IMR-90 (cell line): ENCODE results near the gene IFI27L1. TPM values are rescaled to one million over a fixed set of nuclear protein-coding genes. Genes with fewer than 3 reads are reported as not detected.

Experiments used
- ATAC-seq: fragments of 200-7000 bp; cut with Tn5 transposase; 2 replicates; pipeline ENCODE4 v1.9.1; 2020; ENCODE audit warnings: low read depth, mild to moderate bottlenecking, moderate library complexity
- BruUV-seq: library from RNA; stranded (reverse); fragments of 400-500 nt; replicated peaks from 2 replicates; lab custom pipeline; 2021; lab: Mats Ljungman, UMichigan
- CTCF ChIA-PET: fragments of 300-600 bp; formaldehyde crosslinking; extraction: SDS; loops from one replicate; lab custom pipeline; 2021; ENCODE audit warnings: antibody characterized with exemption; lab: Yijun Ruan, JAX
- POLR2A ChIA-PET: fragments of 300-600 bp; sonication (Branson Sonifier 250); formaldehyde crosslinking; loops from one replicate; lab custom pipeline; 2022; ENCODE audit warnings: antibody characterized with exemption; ENCODE audit not compliant: unreplicated experiment; lab: Charles Lee
- DNase-seq: peaks from one replicate; pipeline ENCODE4 v3.0.0; 2013
- H2AFZ ChIP-seq: replicated peaks from 2 replicates; pipeline ENCODE3; 2013; ENCODE audit warnings: low read length, mild to moderate bottlenecking; ENCODE audit not compliant: poor library complexity
- H2AK5ac ChIP-seq: 2 replicates; pipeline ENCODE4 v1.6.1; 2013; ENCODE audit warnings: low read depth, low read length, inconsistent platforms
- H2AK9ac ChIP-seq: replicated peaks from 2 replicates; pipeline ENCODE3; 2013; ENCODE audit warnings: mild to moderate bottlenecking, low read depth, low read length, moderate library complexity; ENCODE audit not compliant: poor library complexity
- H2BK120ac ChIP-seq: 2 replicates; pipeline ENCODE4 v1.6.1; 2013; ENCODE audit warnings: low read depth, low read length, inconsistent platforms
- H2BK15ac ChIP-seq: 3 replicates; pipeline ENCODE4 v1.6.1; 2013; ENCODE audit warnings: low read depth, low read length, inconsistent platforms
- H2BK20ac ChIP-seq: 2 replicates; pipeline ENCODE4 v1.6.1; 2013; ENCODE audit warnings: low read depth, mild to moderate bottlenecking, inconsistent platforms, low read length, moderate library complexity
- H2BK5ac ChIP-seq: 2 replicates; pipeline ENCODE4 v1.6.1; 2013; ENCODE audit warnings: mild to moderate bottlenecking, low read depth, low read length, inconsistent platforms; ENCODE audit not compliant: poor library complexity, severe bottlenecking
- H3K14ac ChIP-seq: replicated peaks from 2 replicates; pipeline ENCODE4 v1.6.1; 2013; ENCODE audit warnings: low read depth, low read length, inconsistent platforms
- H3K18ac ChIP-seq: 2 replicates; pipeline ENCODE4 v1.6.1; 2013; ENCODE audit warnings: low read depth, low read length, control low read depth
- H3K23ac ChIP-seq: 2 replicates; pipeline ENCODE4 v1.6.1; 2013; ENCODE audit warnings: low read depth, low read length, inconsistent platforms
- H3K27ac ChIP-seq: 2 replicates; pipeline ENCODE4 v1.5.1; 2013; ENCODE audit warnings: mild to moderate bottlenecking, control low read depth, low read length; ENCODE audit not compliant: insufficient read depth
- H3K27me3 ChIP-seq: 2 replicates; pipeline ENCODE4 v1.6.1; 2013; ENCODE audit warnings: low read length; ENCODE audit not compliant: control insufficient read depth, insufficient read depth
- H3K36me3 ChIP-seq: 2 replicates; pipeline ENCODE4 v1.6.1; 2013; ENCODE audit warnings: low read length, mixed read lengths; ENCODE audit not compliant: control insufficient read depth, insufficient read depth
- H3K4ac ChIP-seq: 2 replicates; pipeline ENCODE4 v1.6.1; 2013; ENCODE audit warnings: low read depth, low read length, inconsistent platforms
- H3K4me1 ChIP-seq: 2 replicates; pipeline ENCODE4 v1.6.1; 2013; ENCODE audit warnings: low read length, mixed read lengths; ENCODE audit not compliant: control insufficient read depth, insufficient read depth
- H3K4me2 ChIP-seq: 2 replicates; pipeline ENCODE4 v1.6.1; 2013; ENCODE audit warnings: low read depth, mild to moderate bottlenecking, control low read depth, low read length, moderate library complexity
- H3K4me3 ChIP-seq: 2 replicates; pipeline ENCODE4 v1.5.1; 2013; ENCODE audit warnings: low read depth, mild to moderate bottlenecking, control low read depth, low read length, moderate library complexity; ENCODE audit not compliant: insufficient read depth
- H3K56ac ChIP-seq: 2 replicates; pipeline ENCODE4 v1.6.1; 2013; ENCODE audit warnings: low read length, inconsistent platforms; ENCODE audit not compliant: insufficient read depth; ENCODE audit errors: extremely low read depth
- H3K79me1 ChIP-seq, 2 experiments: 2 replicates each; pipeline ENCODE4 v1.6.1; 2013; ENCODE audit warnings: low read length in 2 of 2, inconsistent platforms in 1 of 2, low read depth in 1 of 2
- H3K9ac ChIP-seq: 2 replicates; pipeline ENCODE4 v1.6.1; 2013; ENCODE audit warnings: low read depth, low read length, control low read depth
- H3K9me1 ChIP-seq: 2 replicates; pipeline ENCODE4 v1.6.1; 2013; ENCODE audit warnings: low read length, inconsistent platforms; ENCODE audit not compliant: insufficient read depth
- H3K9me3 ChIP-seq: 2 replicates; pipeline ENCODE4 v1.6.1; 2013; ENCODE audit warnings: low read length; ENCODE audit not compliant: control insufficient read depth, insufficient read depth
- H4K20me1 ChIP-seq: 2 replicates; pipeline ENCODE4 v1.6.1; 2013; ENCODE audit warnings: low read length, inconsistent platforms; ENCODE audit not compliant: insufficient read depth
- H4K5ac ChIP-seq: 2 replicates; pipeline ENCODE4 v1.6.1; 2013; ENCODE audit warnings: mild to moderate bottlenecking, low read depth, low read length, control low read depth
- H4K8ac ChIP-seq, 2 experiments: 2 replicates each; pipeline ENCODE4 v1.6.1; 2013; ENCODE audit warnings: low read depth in 2 of 2, low read length in 2 of 2, control low read depth in 1 of 2, inconsistent platforms in 1 of 2
- H4K91ac ChIP-seq: 2 replicates; pipeline ENCODE4 v1.6.1; 2013; ENCODE audit warnings: low read depth, low read length, inconsistent platforms; ENCODE audit not compliant: insufficient read depth
- BHLHE40 ChIP-seq: fragments of 150-350 bp; IDR thresholded peaks from 2 replicates; pipeline ENCODE4 v1.6.1; 2016; ENCODE audit warnings: mild to moderate bottlenecking, low read depth, low read length
- CEBPB ChIP-seq: IDR thresholded peaks from 2 replicates; pipeline ENCODE4 v1.6.1; 2012; ENCODE audit warnings: low read depth, low read length, improper control_type of control experiment
- CHD1 ChIP-seq: IDR thresholded peaks from 2 replicates; pipeline ENCODE4 v1.6.1; 2012; ENCODE audit warnings: low read depth, low read length, improper control_type of control experiment
- FOS ChIP-seq: fragments of 150-350 bp; IDR thresholded peaks from 2 replicates; pipeline ENCODE4 v1.6.1; 2016; ENCODE audit warnings: low read depth, low read length
- MAFK ChIP-seq: IDR thresholded peaks from 2 replicates; pipeline ENCODE4 v1.6.1; 2012; ENCODE audit warnings: low read depth, low read length, improper control_type of control experiment
- MAZ ChIP-seq: IDR thresholded peaks from 2 replicates; pipeline ENCODE4 v1.6.1; 2012; ENCODE audit warnings: low read depth, mild to moderate bottlenecking, low read length, improper control_type of control experiment, moderate library complexity, borderline replicate concordance
- MXI1 ChIP-seq: IDR thresholded peaks from 2 replicates; pipeline ENCODE4 v1.6.1; 2012; ENCODE audit warnings: low read depth, mild to moderate bottlenecking, low read length, moderate library complexity, borderline replicate concordance
- NFE2L2 ChIP-seq: fragments of 150-350 bp; IDR thresholded peaks from 2 replicates; pipeline ENCODE4 v1.6.1; 2016; ENCODE audit warnings: low read depth, mild to moderate bottlenecking, low read length
- POLR2A ChIP-seq: IDR thresholded peaks from 2 replicates; pipeline ENCODE4 v1.6.1; 2012; ENCODE audit warnings: mild to moderate bottlenecking, low read depth, low read length
- RAD21 ChIP-seq: IDR thresholded peaks from 2 replicates; pipeline ENCODE4 v1.6.1; 2012; ENCODE audit warnings: low read length, improper control_type of control experiment
- RCOR1 ChIP-seq: IDR thresholded peaks from 2 replicates; pipeline ENCODE4 v1.6.1; 2012; ENCODE audit warnings: mild to moderate bottlenecking, low read length, improper control_type of control experiment; ENCODE audit not compliant: insufficient replicate concordance
- RFX5 ChIP-seq: IDR thresholded peaks from 2 replicates; pipeline ENCODE4 v1.8.0; 2012; ENCODE audit warnings: low read depth, mild to moderate bottlenecking, low read length, moderate library complexity
- SMC3 ChIP-seq: fragments of 150-350 bp; IDR thresholded peaks from 2 replicates; pipeline ENCODE4 v1.6.1; 2016; ENCODE audit warnings: low read depth, mild to moderate bottlenecking, antibody characterized with exemption, low read length, moderate library complexity
- WGBS, 2 experiments: methylation state at CpG; one replicate each; pipeline versions ENCODE4 v1.1.5 to v1.1.7; 2013; ENCODE audit warnings: missing lambda C conversion rate in 2 of 2; ENCODE audit not compliant: insufficient read length in 1 of 2; ENCODE audit errors: extremely low coverage in 2 of 2; 5-methylcytosine and 5-hydroxymethylcytosine counted together
- dilution Hi-C: fragments of 300-500 bp; cut with HindIII; formaldehyde crosslinking; loops from one replicate; pipeline ENCODE4 v1.14.3; 2018; ENCODE audit warnings: low sequenced_read_pairs; ENCODE audit not compliant: unreplicated experiment
- in situ Hi-C: fragments of 300-500 bp; cut with MboI; formaldehyde crosslinking; loops from 3 replicates; pipeline ENCODE4 v1.14.3; 2019; ENCODE audit warnings: low sequenced_read_pairs, inconsistent platforms, mixed read lengths
- intact Hi-C: fragments of 100-400 bp; cut with micrococcal nuclease; formaldehyde crosslinking; loops from 2 replicates; pipeline ENCODE4 v1.10.0; 2022
- polyA plus RNA-seq, 3 experiments: library from polyadenylated mRNA; depleted of rRNA; stranded (reverse); fragments of >200 nt; gene quantifications; 2 replicates each; pipeline ENCODE4 v1.2.3, GENCODE V29; 2012; ENCODE audit warnings: low replicate concordance in 1 of 3
- total RNA-seq: library from RNA; depleted of rRNA; stranded (reverse); fragments of >200 nt; gene quantifications from 2 replicates; pipeline ENCODE4 v1.2.3, GENCODE V29; 2012
- TF ChIP-seq, protein P1 (sequence below): conservative IDR thresholded peaks from 2 replicates; pipeline ENCODE4 v1.5.1; 2012; ENCODE audit warnings: mild to moderate bottlenecking, low read depth, low read length, improper control_type of control experiment
- TF ChIP-seq, protein P2 (sequence below): fragments of 150-350 bp; IDR thresholded peaks from 2 replicates; pipeline ENCODE4 v1.6.1; 2017; ENCODE audit warnings: mild to moderate bottlenecking, antibody characterized with exemption, low read length, low read depth
- TF ChIP-seq, protein P3 (sequence below): fragments of 150-350 bp; IDR thresholded peaks from 2 replicates; pipeline ENCODE4 v1.6.1; 2016; ENCODE audit warnings: low read depth, mild to moderate bottlenecking, low read length, moderate library complexity, borderline replicate concordance

The IFI27L1 gene
- total and polyA plus RNA-seq, 2 of the 4 experiments (the other 2 are of a cell fraction): 13.3 to 24.3 TPM

DNA sequence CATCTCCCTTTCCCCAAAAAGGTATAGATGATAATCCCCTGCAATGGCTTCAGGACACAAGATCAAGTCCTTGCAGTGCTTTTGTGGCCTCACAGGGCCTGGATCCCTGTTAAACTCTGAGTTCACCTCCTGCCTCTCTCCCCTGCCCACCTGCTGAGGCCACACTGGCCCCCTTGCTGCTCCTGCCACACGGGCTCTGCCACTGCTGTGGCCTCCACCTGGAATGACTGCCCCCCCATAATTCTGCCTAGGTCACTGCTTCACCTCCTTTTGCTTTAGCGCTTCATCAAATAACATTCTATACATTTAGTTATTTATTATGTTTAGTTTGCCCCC, 28.8 kb downstream of the IFI27L1 start:
- no peak overlapping the region for H3K9ac ChIP-seq
- H3K27ac ChIP-seq: no peak overlapping the region
- ATAC-seq (no peak), DNase-seq (no peak)
- H4K5ac ChIP-seq: no peak overlapping the region
- ChIA-PET POLR2A (no interaction called here), CTCF (no interaction called here)
- no CpG with 5 or more reads among the region's 2 CpGs for whole genome bisulfite sequencing, 2 experiments
- no peak overlapping the region for H2AFZ ChIP-seq
- H3K23ac ChIP-seq: no peak overlapping the region
- no peaks in the 10 kb centered on the region for H3K27me3 ChIP-seq
- no peak overlapping the region for H3K4me2 ChIP-seq
- in situ Hi-C loops (no loop called here), intact Hi-C loops (no loop called here), dilution Hi-C loops (no loop called here)
- H2BK120ac ChIP-seq: no peak overlapping the region
- 0 out of 2 replicates have a peak, but pooled peaks cover 5% of the 10 kb centered on the region for H3K9me1 ChIP-seq
- no peak overlapping the region for H2BK20ac ChIP-seq
- H3K18ac ChIP-seq: no peak overlapping the region
- H2AK9ac ChIP-seq: no peak overlapping the region
- no peak overlapping the region for H3K56ac ChIP-seq
- no peak overlapping the region for H3K4ac ChIP-seq
- no peaks in the 10 kb centered on the region for H3K79me1 ChIP-seq
- no peak overlapping the region for H4K91ac ChIP-seq
- no peaks in the 10 kb centered on the region for H3K36me3 ChIP-seq
- TF ChIP-seq BHLHE40 (no peak), RCOR1 (no peak), RFX5 (no peak), MAZ (no peak), RAD21 (no peak), SMC3 (no peak), NFE2L2 (no peak), MAFK (no peak), POLR2A (no peak), CEBPB (no peak), MXI1 (no peak), FOS (no peak), CHD1 (no peak)
- TF ChIP-seq, protein P1, sequence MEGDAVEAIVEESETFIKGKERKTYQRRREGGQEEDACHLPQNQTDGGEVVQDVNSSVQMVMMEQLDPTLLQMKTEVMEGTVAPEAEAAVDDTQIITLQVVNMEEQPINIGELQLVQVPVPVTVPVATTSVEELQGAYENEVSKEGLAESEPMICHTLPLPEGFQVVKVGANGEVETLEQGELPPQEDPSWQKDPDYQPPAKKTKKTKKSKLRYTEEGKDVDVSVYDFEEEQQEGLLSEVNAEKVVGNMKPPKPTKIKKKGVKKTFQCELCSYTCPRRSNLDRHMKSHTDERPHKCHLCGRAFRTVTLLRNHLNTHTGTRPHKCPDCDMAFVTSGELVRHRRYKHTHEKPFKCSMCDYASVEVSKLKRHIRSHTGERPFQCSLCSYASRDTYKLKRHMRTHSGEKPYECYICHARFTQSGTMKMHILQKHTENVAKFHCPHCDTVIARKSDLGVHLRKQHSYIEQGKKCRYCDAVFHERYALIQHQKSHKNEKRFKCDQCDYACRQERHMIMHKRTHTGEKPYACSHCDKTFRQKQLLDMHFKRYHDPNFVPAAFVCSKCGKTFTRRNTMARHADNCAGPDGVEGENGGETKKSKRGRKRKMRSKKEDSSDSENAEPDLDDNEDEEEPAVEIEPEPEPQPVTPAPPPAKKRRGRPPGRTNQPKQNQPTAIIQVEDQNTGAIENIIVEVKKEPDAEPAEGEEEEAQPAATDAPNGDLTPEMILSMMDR: no peak
- TF ChIP-seq, protein P2, sequence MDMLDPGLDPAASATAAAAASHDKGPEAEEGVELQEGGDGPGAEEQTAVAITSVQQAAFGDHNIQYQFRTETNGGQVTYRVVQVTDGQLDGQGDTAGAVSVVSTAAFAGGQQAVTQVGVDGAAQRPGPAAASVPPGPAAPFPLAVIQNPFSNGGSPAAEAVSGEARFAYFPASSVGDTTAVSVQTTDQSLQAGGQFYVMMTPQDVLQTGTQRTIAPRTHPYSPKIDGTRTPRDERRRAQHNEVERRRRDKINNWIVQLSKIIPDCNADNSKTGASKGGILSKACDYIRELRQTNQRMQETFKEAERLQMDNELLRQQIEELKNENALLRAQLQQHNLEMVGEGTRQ: no peak
- TF ChIP-seq, protein P3, sequence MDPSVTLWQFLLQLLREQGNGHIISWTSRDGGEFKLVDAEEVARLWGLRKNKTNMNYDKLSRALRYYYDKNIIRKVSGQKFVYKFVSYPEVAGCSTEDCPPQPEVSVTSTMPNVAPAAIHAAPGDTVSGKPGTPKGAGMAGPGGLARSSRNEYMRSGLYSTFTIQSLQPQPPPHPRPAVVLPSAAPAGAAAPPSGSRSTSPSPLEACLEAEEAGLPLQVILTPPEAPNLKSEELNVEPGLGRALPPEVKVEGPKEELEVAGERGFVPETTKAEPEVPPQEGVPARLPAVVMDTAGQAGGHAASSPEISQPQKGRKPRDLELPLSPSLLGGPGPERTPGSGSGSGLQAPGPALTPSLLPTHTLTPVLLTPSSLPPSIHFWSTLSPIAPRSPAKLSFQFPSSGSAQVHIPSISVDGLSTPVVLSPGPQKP: no peak
- H4K8ac ChIP-seq: no peak overlapping the region
- no peaks in the 10 kb centered on the region for H4K20me1 ChIP-seq
- BruUV-seq: no TSS peak
- no peak overlapping the region for H2BK5ac ChIP-seq
- no peaks in the 10 kb centered on the region for H3K9me3 ChIP-seq
- H3K4me1 ChIP-seq: no peaks in the 10 kb centered on the region
- H3K14ac ChIP-seq: no peak overlapping the region
- H2AK5ac ChIP-seq: no peak overlapping the region
- H2BK15ac ChIP-seq: no peak overlapping the region
- no peak overlapping the region for H3K4me3 ChIP-seq
